Gastrocnemius medialis (tissue), 4 donors: Measurements from ENCODE around the gene GRIK3.

Source experiments
- CTCF ChIP-seq, 5 experiments: fragments of 450-650 bp in 3 of 5; fragments of 200-600 bp in 2 of 5; sonication (generic) in 2 of 5; IDR thresholded peaks in 4 of 5; conservative IDR thresholded peaks in 1 of 5; 1 replicate in 4 of 5; 2 replicates in 1 of 5; pipeline ENCODE4 v1.5.1; 2016 to 2019; ENCODE audit warnings: antibody characterized with exemption in 5 of 5, mild to moderate bottlenecking in 3 of 5, moderate library complexity in 3 of 5
- POLR2A ChIP-seq, 2 donors: fragments of 450-650 bp; IDR thresholded peaks; one replicate each; pipeline ENCODE4 v1.6.1; 2017; ENCODE audit warnings: antibody characterized with exemption in 2 of 2, mild to moderate bottlenecking in 2 of 2, moderate library complexity in 2 of 2

GRCh38 chr1:36913484-36914060 lies 120.7 kb downstream of the GRIK3 start:
- TF ChIP-seq CTCF (IDR thresholded peaks at IDR 0.05 in 4 of 5, conservative IDR thresholded peaks at IDR 0.05 in 1 of 5) (no peak), POLR2A (IDR thresholded peaks at IDR 0.05) (no peak)
